OCI-M1 (cell line): ENCODE results near the gene LEKR1.

Source experiments
- DNase-seq: peaks from one replicate; lab custom pipeline; 2025; lab: John Stamatoyannopoulos, UW

LEKR1 gene

GRCh38 chr3:156983559-156983958, 157.4 kb downstream of the LEKR1 start:
- DNase-seq: no peak

- DNase-seq: no peak
Observed at GRCh38 chr3:156985711-156986110, 159.6 kb downstream of the LEKR1 start.

GRCh38 chr3:156987946-156988345, 161.8 kb downstream of the LEKR1 start:
- DNase-seq: no peak

GRCh38 chr3:156997351-156997750, 171.2 kb downstream of the LEKR1 start:
- DNase-seq: no peak

- DNase-seq: no peak
Observed at GRCh38 chr3:157001221-157001957, 175.2 kb downstream of the LEKR1 start.

- no peak for DNase-seq
Observed at GRCh38 chr3:157021679-157022078, 195.5 kb downstream of the LEKR1 start.

- no peak for DNase-seq
Observed at GRCh38 chr3:157023226-157023625, 197.1 kb downstream of the LEKR1 start.

GRCh38 chr3:157026091-157026490, 199.9 kb downstream of the LEKR1 start:
- no peak for DNase-seq

GRCh38 chr3:157027861-157028745, 201.9 kb downstream of the LEKR1 start:
- no peak for DNase-seq

GRCh38 chr3:157029365-157029790, 203.2 kb downstream of the LEKR1 start:
- DNase-seq: peak; percentile 29

GRCh38 chr3:157030712-157031111, 204.6 kb downstream of the LEKR1 start:
- DNase-seq: no peak

- DNase-seq: no peak
Observed at GRCh38 chr3:157033001-157033400, 206.8 kb downstream of the LEKR1 start.

- DNase-seq: no peak
Observed at GRCh38 chr3:157040456-157040855, 214.3 kb downstream of the LEKR1 start.

GRCh38 chr3:157042226-157042625, 216.1 kb downstream of the LEKR1 start:
- no peak for DNase-seq

GRCh38 chr3:157043771-157044170, 217.6 kb downstream of the LEKR1 start:
- no peak for DNase-seq

GRCh38 chr3:157045238-157045850, 219.2 kb downstream of the LEKR1 start:
- DNase-seq: no peak

GRCh38 chr3:157046520-157046919, 220.4 kb downstream of the LEKR1 start:
- no peak for DNase-seq

- no peak for DNase-seq
Observed at GRCh38 chr3:157051055-157051454, 224.9 kb downstream of the LEKR1 start.

GRCh38 chr3:157051591-157051990, 225.4 kb downstream of the LEKR1 start:
- DNase-seq: no peak

GRCh38 chr3:157056035-157056434, 229.9 kb downstream of the LEKR1 start:
- DNase-seq: no peak

- DNase-seq: no peak
Observed at GRCh38 chr3:157058392-157059071, 232.4 kb downstream of the LEKR1 start.

- DNase-seq: no peak
Observed at GRCh38 chr3:157059181-157059580, 233.0 kb downstream of the LEKR1 start.
